Ishikawa (cell line): ENCODE results near the gene TNIK.

ENCODE experiments used
- RAD21 ChIP-seq: IDR thresholded peaks from 2 replicates; pipeline ENCODE4 v1.6.1; 2012; ENCODE audit warnings: low read depth
- YY1 ChIP-seq: IDR thresholded peaks from 2 replicates; pipeline ENCODE4 v1.6.1; 2012; ENCODE audit warnings: low read depth
- TF ChIP-seq, protein P1 (sequence below): IDR thresholded peaks from 2 replicates; pipeline ENCODE4 v1.6.1; 2012

DNA sequence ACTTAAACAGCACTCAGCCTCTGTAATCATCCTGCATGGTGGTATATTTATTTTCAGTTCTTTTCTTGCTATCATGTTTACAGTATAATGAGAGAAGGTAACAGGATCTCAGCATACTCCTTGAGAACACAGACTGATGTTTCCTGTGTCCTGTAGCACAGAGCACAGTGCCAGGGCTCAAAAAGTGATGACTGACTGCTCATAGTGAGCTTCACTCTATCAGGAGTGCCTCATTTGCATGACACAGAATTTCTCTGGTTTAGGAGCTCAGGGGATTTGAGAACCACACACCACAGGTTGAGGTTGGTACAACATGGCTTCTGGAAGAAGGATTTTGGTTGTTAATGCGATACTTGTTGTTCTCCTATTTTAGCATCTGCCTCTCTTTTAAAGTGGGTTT, 365.1 kb downstream of the TNIK start:
- TF ChIP-seq, protein P1, sequence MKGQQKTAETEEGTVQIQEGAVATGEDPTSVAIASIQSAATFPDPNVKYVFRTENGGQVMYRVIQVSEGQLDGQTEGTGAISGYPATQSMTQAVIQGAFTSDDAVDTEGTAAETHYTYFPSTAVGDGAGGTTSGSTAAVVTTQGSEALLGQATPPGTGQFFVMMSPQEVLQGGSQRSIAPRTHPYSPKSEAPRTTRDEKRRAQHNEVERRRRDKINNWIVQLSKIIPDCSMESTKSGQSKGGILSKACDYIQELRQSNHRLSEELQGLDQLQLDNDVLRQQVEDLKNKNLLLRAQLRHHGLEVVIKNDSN: no peak
- TF ChIP-seq YY1: no peak
- TF ChIP-seq RAD21: no peak
